GM21723 (cell line): ENCODE data around the gene CACNA2D2.

Experiments used
- ATAC-seq: cut with Tn5 transposase; IDR thresholded peaks from one replicate; pipeline ENCODE4 v1.9.1; 2021; ENCODE audit warnings: mild to moderate bottlenecking, moderate library complexity; ENCODE audit not compliant: unreplicated experiment

Gene CACNA2D2

GRCh38 chr3:50470658-50471057 lies 32.8 kb downstream of the CACNA2D2 start:
- no peak for ATAC-seq

DNA sequence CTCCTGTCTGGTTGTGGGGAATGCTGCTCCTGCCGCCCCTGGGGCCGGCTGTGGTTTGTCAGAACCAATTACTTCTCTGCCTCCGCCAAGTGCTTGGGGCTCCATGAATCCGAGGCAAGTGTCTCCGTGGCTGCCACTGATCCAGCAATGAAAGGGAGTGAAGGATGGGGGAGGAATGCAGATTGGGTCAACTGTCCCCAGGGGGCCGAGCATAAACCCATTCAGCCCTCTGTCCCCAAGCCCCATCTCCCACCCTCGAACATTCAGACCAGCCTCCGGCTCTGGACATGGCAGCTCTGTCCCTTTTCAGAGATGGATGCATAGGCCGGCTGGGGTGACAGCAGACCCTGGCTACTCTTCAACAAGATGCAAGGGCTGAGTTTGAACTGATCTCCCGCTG lies 35.5 kb downstream of the CACNA2D2 start:
- no peak for ATAC-seq

DNA sequence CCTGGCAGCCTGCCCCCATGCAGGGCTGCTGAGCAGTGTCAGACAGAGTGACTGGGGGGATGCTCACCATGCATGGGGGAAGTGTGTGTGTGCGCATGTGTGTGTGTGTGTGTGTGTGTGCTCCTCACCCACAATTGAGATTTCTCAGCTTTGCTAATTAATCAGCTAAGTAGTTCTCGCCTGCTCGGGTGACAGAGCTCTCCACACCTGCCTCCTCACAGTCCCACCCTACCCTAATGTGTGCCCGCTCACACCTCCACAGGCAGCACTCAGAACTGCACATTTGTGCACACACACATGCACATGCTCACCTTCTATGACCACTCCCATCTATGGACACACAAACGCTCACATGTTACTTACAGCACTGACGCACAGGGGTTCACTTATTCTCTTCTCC lies 37.3 kb downstream of the CACNA2D2 start:
- ATAC-seq = no peak

GRCh38 chr3:50464569-50464968 lies 38.9 kb downstream of the CACNA2D2 start:
- ATAC-seq = no peak

GRCh38 chr3:50459785-50460184 lies 43.6 kb downstream of the CACNA2D2 start:
- no peak for ATAC-seq

GRCh38 chr3:50457988-50458387 lies 45.4 kb downstream of the CACNA2D2 start:
- ATAC-seq = no peak

- no peak for ATAC-seq
Observed at GRCh38 chr3:50455161-50456018, 48.0 kb downstream of the CACNA2D2 start.

DNA sequence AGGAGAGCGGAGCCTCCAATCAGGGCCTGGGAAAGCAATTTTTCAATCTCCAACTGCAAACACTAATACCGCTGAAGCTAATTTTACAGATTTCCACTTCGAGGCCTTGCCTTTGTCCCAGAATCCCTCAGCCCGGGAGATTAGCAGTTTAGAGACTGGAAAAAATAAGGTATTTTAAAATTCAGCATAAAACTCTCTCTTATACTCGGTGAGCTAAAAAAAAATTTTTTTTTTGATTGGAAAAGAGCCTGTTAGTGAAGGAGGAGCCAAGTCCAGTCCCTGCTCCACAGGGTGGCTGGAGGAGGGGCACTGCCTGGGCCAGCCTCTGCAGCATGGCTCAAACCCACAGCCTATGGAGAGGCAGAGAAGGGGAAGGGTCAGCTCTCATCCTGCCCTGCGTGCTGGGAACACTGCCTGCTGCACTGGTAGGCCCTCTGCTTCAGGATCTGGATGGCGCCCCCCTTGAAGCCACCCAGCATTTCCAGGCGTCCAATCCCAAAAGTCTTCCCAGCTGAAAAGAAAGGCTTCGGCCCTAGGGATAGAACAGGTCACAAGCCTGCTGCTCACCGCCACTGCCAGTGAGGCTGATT lies 48.9 kb downstream of the CACNA2D2 start:
- no peak for ATAC-seq

- no peak for ATAC-seq
Observed at GRCh38 chr3:50453907-50454306, 49.5 kb downstream of the CACNA2D2 start.

- ATAC-seq = no peak
Observed at GRCh38 chr3:50450209-50450921, 53.1 kb downstream of the CACNA2D2 start.

DNA sequence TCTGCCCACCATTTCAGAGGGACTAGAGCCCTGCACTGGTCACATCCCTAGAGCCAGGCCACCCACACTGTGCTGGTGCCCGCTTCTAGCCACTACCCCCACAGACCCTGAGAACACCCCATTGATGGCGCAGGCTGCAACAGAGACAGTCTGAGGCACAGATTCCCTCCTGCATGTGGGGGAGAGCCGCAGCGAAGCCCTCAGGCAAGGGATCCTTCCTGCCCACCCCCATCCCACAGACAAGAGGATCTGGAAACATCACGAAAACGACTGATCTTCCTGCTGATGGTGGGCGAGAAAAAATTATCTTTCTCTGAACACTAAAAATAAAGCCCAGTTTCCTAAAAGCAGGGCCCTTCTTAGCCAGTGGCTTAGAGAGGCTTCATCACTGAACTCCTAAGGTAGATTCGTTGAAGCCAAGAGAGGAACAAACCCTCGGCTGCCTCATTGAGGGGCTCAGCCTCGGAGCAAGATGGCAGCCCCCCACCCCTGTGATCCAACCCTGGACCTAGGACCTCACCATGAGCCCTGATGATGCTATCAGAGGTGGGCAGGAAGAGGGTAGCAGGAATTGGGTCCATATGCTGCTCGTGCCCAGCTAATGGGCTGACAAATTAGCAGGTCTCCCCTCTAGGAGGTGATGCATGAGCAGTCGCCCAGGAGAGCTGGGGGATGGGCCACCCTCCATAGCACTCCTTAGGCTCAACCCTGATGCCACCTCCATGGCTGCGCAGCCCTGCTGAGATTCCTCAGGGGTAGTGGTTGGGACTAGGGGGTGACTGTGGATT lies 54.5 kb downstream of the CACNA2D2 start:
- no peak for ATAC-seq

DNA sequence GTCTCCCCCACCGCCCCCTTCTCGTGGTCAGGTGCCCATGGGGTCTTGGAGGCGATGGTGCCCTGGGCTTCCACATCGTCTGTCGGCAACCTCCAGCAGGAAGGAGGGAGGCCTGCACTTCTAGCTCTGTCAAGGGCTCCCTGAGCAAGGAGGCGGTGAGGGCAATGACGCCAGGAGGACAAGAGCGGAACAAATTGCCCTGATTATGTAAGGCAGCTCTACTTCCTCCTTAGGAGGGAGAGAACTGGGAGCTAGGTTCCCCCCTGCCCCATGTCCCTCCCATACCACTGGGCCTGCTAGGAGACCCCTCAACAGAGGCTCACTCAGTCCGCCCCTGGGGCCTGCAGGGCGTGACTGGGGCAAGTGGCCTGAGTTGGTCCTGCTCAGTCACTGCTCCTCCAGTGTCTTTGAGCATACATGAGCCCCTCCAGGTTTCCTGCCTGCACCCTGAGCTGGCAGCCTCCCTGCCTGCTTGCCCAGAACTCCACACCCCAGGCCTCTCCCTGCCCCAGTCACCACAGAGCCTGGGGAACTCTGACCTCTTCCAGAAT lies 56.1 kb downstream of the CACNA2D2 start:
- ATAC-seq = no peak

DNA sequence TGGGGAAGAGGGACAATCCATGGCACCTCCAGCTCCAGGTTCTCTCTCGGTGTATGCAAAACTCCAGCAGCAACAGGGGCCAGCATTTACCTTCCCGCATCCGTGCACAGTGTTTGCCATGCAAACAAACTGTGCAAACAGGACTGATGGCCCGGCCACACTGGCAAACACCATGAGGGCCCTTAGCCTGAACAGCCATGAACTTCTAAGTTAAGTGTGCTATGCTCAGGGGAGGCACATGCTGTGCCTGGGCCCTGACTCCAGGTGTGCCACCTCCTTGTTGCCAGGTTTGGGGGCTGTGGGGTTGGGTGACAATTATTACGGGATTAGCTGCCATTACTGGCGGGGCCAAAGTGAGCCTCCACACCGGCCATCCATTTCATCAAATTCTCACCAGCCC lies 57.5 kb downstream of the CACNA2D2 start:
- ATAC-seq = no peak

DNA sequence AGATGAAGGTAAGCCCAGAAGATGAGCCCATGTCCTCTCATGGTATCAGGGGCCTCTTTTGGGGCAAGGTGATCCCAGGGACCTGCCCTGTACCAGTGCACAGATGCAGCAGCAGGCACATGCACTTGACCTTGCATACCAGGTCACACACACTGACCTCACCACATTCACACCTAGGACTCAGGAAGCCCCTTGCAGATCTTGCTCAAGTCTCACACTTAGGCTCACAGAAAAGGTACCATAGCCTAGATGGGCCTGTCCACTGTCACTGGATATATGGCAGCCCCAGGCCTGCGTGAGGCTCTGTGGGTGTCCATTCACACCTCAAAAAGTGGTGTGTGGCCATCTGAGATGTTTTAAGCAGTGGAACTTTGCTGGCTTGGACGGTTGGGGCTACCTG lies 58.7 kb downstream of the CACNA2D2 start:
- ATAC-seq = no peak

- ATAC-seq = no peak
Observed at GRCh38 chr3:50444213-50444612, 59.2 kb downstream of the CACNA2D2 start.

- no peak for ATAC-seq
Observed at GRCh38 chr3:50442945-50443579, 60.4 kb downstream of the CACNA2D2 start.

DNA sequence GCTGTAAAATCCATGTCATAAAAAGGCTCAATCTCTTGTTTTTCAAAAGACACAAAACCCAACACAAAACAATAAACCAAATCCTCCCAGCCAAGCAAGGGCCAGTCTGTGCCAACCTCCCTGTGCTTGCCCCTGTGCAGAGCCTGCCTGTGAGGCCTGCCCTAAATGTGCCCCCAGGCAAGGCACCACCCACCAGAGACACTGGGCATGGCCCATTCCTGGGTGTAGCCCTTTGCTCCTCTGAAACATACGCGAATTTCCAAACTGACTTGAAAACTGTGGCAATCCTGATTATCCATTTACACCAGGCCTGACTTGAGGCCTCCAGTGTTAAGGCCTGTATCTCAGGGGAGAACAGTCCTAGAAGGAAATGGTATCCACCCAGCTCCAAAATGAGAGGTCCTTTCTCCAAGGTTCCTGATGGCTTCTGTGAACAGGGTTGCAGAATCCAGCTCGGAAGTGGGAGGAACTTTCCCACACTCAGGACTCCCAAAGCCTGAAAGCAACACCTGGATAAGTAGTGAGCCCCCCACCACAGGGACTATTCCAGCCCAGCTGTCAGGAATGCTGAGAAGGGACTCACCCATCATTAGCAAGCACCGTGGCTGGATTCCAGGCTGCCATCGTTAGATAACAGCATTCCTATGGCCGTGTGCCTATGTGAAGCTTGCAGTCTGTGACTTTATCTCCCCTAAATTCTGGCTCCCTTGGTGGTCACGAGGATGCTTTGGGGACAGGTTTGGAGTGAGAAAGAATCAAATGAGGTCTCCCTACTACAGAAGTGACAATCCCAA lies 61.8 kb downstream of the CACNA2D2 start:
- no peak for ATAC-seq

DNA sequence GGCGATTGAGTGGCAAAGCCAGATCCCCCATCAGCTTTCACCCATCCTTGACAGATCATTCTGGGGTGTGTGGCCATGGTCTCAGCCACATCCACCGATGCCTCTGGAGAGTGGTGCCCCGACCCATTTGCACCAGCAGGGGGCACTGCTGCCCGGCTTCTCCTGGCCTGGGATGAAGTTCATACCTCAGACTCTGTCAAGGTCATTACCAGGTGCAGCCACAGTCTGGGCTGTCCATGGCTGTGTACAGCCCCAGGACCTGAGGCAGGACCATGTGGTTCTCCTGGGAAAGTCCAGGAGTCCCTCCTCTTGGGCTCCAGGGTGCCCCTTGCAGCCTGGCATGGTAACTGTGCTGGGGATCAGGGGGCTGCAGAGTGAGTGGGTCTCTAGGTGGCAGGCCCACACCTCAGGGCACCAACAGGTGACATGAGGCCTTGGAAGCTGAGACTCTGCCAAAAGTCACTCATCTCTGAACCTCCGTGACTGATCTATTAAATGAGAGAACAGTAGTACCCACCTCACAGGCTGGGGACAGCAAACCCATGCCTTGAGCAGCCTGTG lies 67.2 kb downstream of the CACNA2D2 start:
- peak; percentile 67 for ATAC-seq
